HepG2 (cell line): ENCODE results near the gene USE1. TPM values are rescaled to one million over a fixed set of nuclear protein-coding genes. Genes with fewer than 3 reads are reported as not detected.

Source experiments
- CHD2 ChIP-seq: IDR thresholded peaks from 2 replicates; pipeline ENCODE4 v1.6.1; 2011; ENCODE audit warnings: low read depth, low read length, improper control_type of control experiment
- GZF1 ChIP-seq: sonication (generic); formaldehyde crosslinking; IDR thresholded peaks from 2 replicates; pipeline ENCODE4 v1.5.1; 2020; ENCODE audit warnings: mild to moderate bottlenecking, missing genetic modification reagents
- HDAC2 ChIP-seq: sonication (generic); formaldehyde crosslinking; IDR thresholded peaks from 2 replicates; pipeline ENCODE4 v1.4.0; 2020; ENCODE audit warnings: missing genetic modification reagents
- JARID2 ChIP-seq: sonication (generic); formaldehyde crosslinking; IDR thresholded peaks from 2 replicates; pipeline ENCODE4 v1.8.1; 2023; ENCODE audit warnings: missing genetic modification reagents, inconsistent platforms; ENCODE audit not compliant: insufficient replicate concordance
- MAZ ChIP-seq, 2 experiments: sonication (generic) in 1 of 2; formaldehyde crosslinking in 1 of 2; IDR thresholded peaks; 2 replicates each; pipeline versions ENCODE4 v1.5.0 to v1.6.1; 2012 to 2020; ENCODE audit warnings: low read depth in 2 of 2, mild to moderate bottlenecking in 2 of 2, borderline replicate concordance in 1 of 2, improper control_type of control experiment in 1 of 2, low read length in 1 of 2, missing genetic modification reagents in 1 of 2, moderate library complexity in 1 of 2
- MTA1 ChIP-seq: sonication (generic); formaldehyde crosslinking; IDR thresholded peaks from 2 replicates; pipeline ENCODE4 v1.4.0; 2020; ENCODE audit warnings: missing genetic modification reagents, mild to moderate bottlenecking, borderline replicate concordance
- SKI ChIP-seq: fragments of 450-650 bp; IDR thresholded peaks from one replicate; pipeline ENCODE4 v1.6.1; 2018; ENCODE audit warnings: mild to moderate bottlenecking; ENCODE audit not compliant: partially characterized antibody
- SRF ChIP-seq: IDR thresholded peaks from 2 replicates; pipeline ENCODE4 v1.6.1; 2011; ENCODE audit warnings: mild to moderate bottlenecking, low read depth, low read length, moderate library complexity
- ZNF136 ChIP-seq: sonication (generic); formaldehyde crosslinking; IDR thresholded peaks from 2 replicates; pipeline ENCODE4 v1.8.1; 2022; ENCODE audit warnings: low read depth, mild to moderate bottlenecking, moderate library complexity, missing genetic modification reagents
- ZNF205 ChIP-seq: IDR thresholded peaks from 2 replicates; pipeline ENCODE4 v1.6.1; 2018; ENCODE audit warnings: missing biosample characterization, missing genetic modification reagents
- ZNF572 ChIP-seq: sonication (generic); formaldehyde crosslinking; IDR thresholded peaks from 2 replicates; pipeline ENCODE4 v1.5.1; 2020; ENCODE audit warnings: mild to moderate bottlenecking, missing genetic modification reagents
- ZNF660 ChIP-seq: sonication (generic); formaldehyde crosslinking; IDR thresholded peaks from 2 replicates; pipeline ENCODE4 v1.5.1; 2020; ENCODE audit warnings: mild to moderate bottlenecking, low read depth, missing genetic modification reagents, borderline replicate concordance
- ZNF737 ChIP-seq: sonication (generic); formaldehyde crosslinking; IDR thresholded peaks from 2 replicates; pipeline ENCODE4 v1.5.0; 2020; ENCODE audit warnings: missing genetic modification reagents, mild to moderate bottlenecking, borderline replicate concordance
- ZNF768 ChIP-seq: sonication (generic); formaldehyde crosslinking; IDR thresholded peaks from 2 replicates; pipeline ENCODE4 v1.4.0; 2020; ENCODE audit warnings: missing genetic modification reagents
- polyA plus RNA-seq, 8 experiments: library from polyadenylated mRNA; depleted of rRNA in 3 of 8; stranded (reverse) in 7 of 8; unstranded in 1 of 8; fragments of >200 nt; fragmentation: Illumina TruSeq in 4 of 8; extraction: Trizol in 4 of 8; gene quantifications; 2 replicates each; pipeline versions ENCODE4 v1.2.1 to v1.2.3, GENCODE V29; 2011 to 2016; ENCODE audit warnings: low read depth in 4 of 8, missing spikeins in 1 of 8, mixed read lengths in 1 of 8; ENCODE audit not compliant: insufficient read depth in 1 of 8
- total RNA-seq, 5 experiments: library from RNA; depleted of rRNA; stranded (reverse); fragments of >200 nt; fragmentation: Illumina TruSeq; extraction: Trizol; gene quantifications; 2 replicates each; pipeline ENCODE4 v1.2.3, GENCODE V29; 2016; ENCODE audit warnings: low read depth in 1 of 5
- TF ChIP-seq, protein P1 (sequence below): sonication (generic); formaldehyde crosslinking; IDR thresholded peaks from 2 replicates; pipeline ENCODE4 v1.4.0; 2020; ENCODE audit warnings: mild to moderate bottlenecking, low read depth, missing genetic modification reagents
- TF ChIP-seq, protein P2 (sequence below), 2 experiments: sonication (generic) in 1 of 2; formaldehyde crosslinking in 1 of 2; IDR thresholded peaks; 2 replicates each; pipeline versions ENCODE4 v1.4.0 to v1.6.1; 2016 to 2020; ENCODE audit warnings: borderline replicate concordance in 1 of 2, low read depth in 1 of 2, mild to moderate bottlenecking in 1 of 2, missing genetic modification reagents in 1 of 2
- TF ChIP-seq, protein P3 (sequence below): sonication (generic); formaldehyde crosslinking; conservative IDR thresholded peaks from 2 replicates; pipeline ENCODE4 v1.4.0; 2020; ENCODE audit warnings: mild to moderate bottlenecking, missing genetic modification reagents, moderate library complexity

USE1 gene
- total and polyA plus RNA-seq, 2 of the 13 experiments (the other 11 are each of a cell fraction or from before 2014, with no cell fraction given): 9.9 to 17.6 TPM

DNA sequence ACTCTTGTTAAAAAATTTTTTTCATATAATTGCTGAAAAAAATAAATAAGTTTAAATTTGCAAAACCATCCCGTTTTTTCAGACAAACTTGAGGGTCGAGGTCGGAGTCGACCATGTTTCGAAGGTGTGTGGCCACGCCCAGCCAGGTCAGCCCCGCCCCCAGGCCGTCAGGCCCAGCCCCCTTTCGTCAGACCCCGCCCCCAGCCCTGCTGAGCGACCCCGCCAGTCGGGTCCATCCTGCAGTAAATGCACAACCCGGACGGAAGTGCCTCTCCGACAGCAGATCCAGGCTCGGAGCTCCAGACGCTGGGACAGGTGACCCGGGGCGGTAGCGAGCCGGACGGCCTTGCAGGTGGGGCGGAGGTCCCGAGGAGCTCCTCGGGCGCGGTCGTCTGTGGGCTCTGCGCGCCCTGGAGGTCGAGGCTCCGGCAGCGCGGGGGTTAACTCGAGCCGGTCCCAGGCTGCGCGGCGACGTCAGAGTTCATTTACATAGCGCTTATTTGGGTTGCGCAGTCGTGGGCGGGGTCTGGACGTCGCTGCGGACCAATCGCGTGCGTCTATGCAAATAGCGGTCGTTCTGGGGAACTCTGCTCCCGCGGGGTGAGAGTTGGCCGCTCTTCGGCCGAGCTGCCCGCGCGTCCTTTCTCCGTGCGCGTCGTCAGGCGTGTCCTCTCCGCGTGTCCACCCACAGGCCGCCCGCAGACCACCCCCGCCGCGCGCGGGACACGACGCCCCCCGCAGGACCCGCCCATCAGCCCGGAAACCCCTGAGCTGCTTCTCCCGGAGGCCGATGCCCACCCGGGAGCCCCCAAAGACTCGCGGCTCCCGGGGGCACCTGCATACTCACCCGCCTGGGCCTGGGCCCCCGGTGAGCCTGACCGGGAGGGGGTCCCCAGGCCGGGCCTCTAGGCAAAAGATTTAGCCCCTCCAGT lies 11.1 kb downstream of the USE1 start, which contains the start of gene OCEL1 (continued):
- TF ChIP-seq ZNF205 (CRISPR knock-in tag): no peak; the same call in none of the 2 replicates
- peak; percentile 8; the same call in 1 of the 2 replicates for TF ChIP-seq HDAC2 (CRISPR knock-in tag)
- TF ChIP-seq, protein P1, sequence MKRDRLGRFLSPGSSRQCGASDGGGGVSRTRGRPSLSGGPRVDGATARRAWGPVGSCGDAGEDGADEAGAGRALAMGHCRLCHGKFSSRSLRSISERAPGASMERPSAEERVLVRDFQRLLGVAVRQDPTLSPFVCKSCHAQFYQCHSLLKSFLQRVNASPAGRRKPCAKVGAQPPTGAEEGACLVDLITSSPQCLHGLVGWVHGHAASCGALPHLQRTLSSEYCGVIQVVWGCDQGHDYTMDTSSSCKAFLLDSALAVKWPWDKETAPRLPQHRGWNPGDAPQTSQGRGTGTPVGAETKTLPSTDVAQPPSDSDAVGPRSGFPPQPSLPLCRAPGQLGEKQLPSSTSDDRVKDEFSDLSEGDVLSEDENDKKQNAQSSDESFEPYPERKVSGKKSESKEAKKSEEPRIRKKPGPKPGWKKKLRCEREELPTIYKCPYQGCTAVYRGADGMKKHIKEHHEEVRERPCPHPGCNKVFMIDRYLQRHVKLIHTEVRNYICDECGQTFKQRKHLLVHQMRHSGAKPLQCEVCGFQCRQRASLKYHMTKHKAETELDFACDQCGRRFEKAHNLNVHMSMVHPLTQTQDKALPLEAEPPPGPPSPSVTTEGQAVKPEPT (CRISPR knock-in tag): peak; percentile 61; the same call in 1 of the 2 replicates
- TF ChIP-seq JARID2 (CRISPR knock-in tag): peak; percentile 45
- peak; percentile 57; the same call in 1 of the 2 replicates for TF ChIP-seq GZF1 (CRISPR knock-in tag)
- TF ChIP-seq SKI: peak; percentile 87
- TF ChIP-seq MAZ (IDR thresholded peaks at IDR 0.05; ENCODE audit: borderline replicate concordance, low read depth, low read length): no peak
- TF ChIP-seq MAZ (CRISPR knock-in tag; IDR thresholded peaks at IDR 0.05; ENCODE audit: low read depth): peak; percentile 89
- peak; percentile 57; the same call in 1 of the 2 replicates for TF ChIP-seq ZNF768
- TF ChIP-seq, protein P2, sequence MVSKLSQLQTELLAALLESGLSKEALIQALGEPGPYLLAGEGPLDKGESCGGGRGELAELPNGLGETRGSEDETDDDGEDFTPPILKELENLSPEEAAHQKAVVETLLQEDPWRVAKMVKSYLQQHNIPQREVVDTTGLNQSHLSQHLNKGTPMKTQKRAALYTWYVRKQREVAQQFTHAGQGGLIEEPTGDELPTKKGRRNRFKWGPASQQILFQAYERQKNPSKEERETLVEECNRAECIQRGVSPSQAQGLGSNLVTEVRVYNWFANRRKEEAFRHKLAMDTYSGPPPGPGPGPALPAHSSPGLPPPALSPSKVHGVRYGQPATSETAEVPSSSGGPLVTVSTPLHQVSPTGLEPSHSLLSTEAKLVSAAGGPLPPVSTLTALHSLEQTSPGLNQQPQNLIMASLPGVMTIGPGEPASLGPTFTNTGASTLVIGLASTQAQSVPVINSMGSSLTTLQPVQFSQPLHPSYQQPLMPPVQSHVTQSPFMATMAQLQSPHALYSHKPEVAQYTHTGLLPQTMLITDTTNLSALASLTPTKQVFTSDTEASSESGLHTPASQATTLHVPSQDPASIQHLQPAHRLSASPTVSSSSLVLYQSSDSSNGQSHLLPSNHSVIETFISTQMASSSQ (IDR thresholded peaks at IDR 0.05; ENCODE audit: low read depth): no peak
- TF ChIP-seq, protein P2 (CRISPR knock-in tag; IDR thresholded peaks at IDR 0.05; ENCODE audit: borderline replicate concordance): peak; percentile 30; the same call in 1 of the 2 replicates
- no peak; the same call in 1 of the 2 replicates for TF ChIP-seq ZNF572 (CRISPR knock-in tag)
- no peak for TF ChIP-seq ZNF136 (CRISPR knock-in tag)
- peak; percentile 15; the same call in 1 of the 2 replicates for TF ChIP-seq MTA1 (CRISPR knock-in tag)
- TF ChIP-seq, protein P3, sequence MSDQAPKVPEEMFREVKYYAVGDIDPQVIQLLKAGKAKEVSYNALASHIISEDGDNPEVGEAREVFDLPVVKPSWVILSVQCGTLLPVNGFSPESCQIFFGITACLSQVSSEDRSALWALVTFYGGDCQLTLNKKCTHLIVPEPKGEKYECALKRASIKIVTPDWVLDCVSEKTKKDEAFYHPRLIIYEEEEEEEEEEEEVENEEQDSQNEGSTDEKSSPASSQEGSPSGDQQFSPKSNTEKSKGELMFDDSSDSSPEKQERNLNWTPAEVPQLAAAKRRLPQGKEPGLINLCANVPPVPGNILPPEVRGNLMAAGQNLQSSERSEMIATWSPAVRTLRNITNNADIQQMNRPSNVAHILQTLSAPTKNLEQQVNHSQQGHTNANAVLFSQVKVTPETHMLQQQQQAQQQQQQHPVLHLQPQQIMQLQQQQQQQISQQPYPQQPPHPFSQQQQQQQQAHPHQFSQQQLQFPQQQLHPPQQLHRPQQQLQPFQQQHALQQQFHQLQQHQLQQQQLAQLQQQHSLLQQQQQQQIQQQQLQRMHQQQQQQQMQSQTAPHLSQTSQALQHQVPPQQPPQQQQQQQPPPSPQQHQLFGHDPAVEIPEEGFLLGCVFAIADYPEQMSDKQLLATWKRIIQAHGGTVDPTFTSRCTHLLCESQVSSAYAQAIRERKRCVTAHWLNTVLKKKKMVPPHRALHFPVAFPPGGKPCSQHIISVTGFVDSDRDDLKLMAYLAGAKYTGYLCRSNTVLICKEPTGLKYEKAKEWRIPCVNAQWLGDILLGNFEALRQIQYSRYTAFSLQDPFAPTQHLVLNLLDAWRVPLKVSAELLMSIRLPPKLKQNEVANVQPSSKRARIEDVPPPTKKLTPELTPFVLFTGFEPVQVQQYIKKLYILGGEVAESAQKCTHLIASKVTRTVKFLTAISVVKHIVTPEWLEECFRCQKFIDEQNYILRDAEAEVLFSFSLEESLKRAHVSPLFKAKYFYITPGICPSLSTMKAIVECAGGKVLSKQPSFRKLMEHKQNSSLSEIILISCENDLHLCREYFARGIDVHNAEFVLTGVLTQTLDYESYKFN (CRISPR knock-in tag): peak; percentile 66; the same call in 1 of the 2 replicates
- no peak for TF ChIP-seq ZNF660 (CRISPR knock-in tag)
- TF ChIP-seq CHD2: peak; percentile 72; the same call in 1 of the 2 replicates
- peak; percentile 77 for TF ChIP-seq SRF
- TF ChIP-seq ZNF737 (CRISPR knock-in tag): 0 out of 2 replicates have a peak, but pooled peaks have one; percentile 53
